HCT116 (cell line): ENCODE data around the gene NSD2. TPM values are rescaled to one million over a fixed set of nuclear protein-coding genes. Genes with fewer than 3 reads are reported as not detected.

Experiments used
- ATAC-seq: fragments of 200-7000 bp; cut with Tn5 transposase; 2 replicates; pipeline ENCODE4 v1.9.1; 2020; ENCODE audit warnings: mild to moderate bottlenecking, moderate library complexity
- BruUV-seq: library from RNA; stranded (reverse); fragments of 400-500 nt; replicated peaks from 2 replicates; lab custom pipeline; 2021; lab: Mats Ljungman, UMichigan
- CTCF ChIA-PET: fragments of 300-600 bp; sonication (Branson Sonifier 250); formaldehyde crosslinking; loops from one replicate; lab custom pipeline; 2021; ENCODE audit warnings: antibody characterized with exemption; lab: Charles Lee
- POLR2A ChIA-PET: fragments of 300-600, 350-600 bp; sonication (Branson Sonifier 250); formaldehyde crosslinking; loops from one replicate; lab custom pipeline; 2021; ENCODE audit warnings: antibody characterized with exemption; lab: Charles Lee
- RAD21 ChIA-PET, 2 experiments: fragments of 300-600 bp; sonication (Branson Sonifier 250); formaldehyde crosslinking; loops; one replicate each; lab custom pipeline; 2023; ENCODE audit warnings: low total read pairs in 2 of 2; ENCODE audit not compliant: uncharacterized antibody in 2 of 2, unreplicated experiment in 2 of 2, low non-redundant PET in 1 of 2; lab: Charles Lee
- DNase-seq: peaks from one replicate; pipeline ENCODE4 v3.0.0-alpha.2; 2010; ENCODE audit warnings: low read depth, low spot score
- H2AFZ ChIP-seq: fragments of 200-600 bp; shearing (Covaris generic), sonication (generic); 2 replicates; pipeline ENCODE4 v1.6.1; 2017; ENCODE audit warnings: low read depth, mixed run types, mixed read lengths, antibody characterized with exemption, low read length; ENCODE audit not compliant: poor library complexity, severe bottlenecking
- H3K27ac ChIP-seq: 2 replicates; pipeline ENCODE4 v1.5.1; 2012; ENCODE audit warnings: low read depth, low read length
- H3K27me3 ChIP-seq: fragments of 200-600 bp; sonication (generic); 2 replicates; pipeline ENCODE4 v1.6.1; 2016; ENCODE audit warnings: mixed run types, low read length, mixed read lengths; ENCODE audit not compliant: insufficient read depth
- H3K36me3 ChIP-seq, 2 experiments: fragments of 200-500 bp in 1 of 2; fragments of 200-600 bp in 1 of 2; sonication (Bioruptor generic) in 1 of 2; sonication (generic) in 1 of 2; 2 replicates each; pipeline versions ENCODE4 v1.5.1 to v1.6.1; 2014 to 2016; ENCODE audit warnings: low read length in 2 of 2, inconsistent platforms in 1 of 2, mixed read lengths in 1 of 2, mixed run types in 1 of 2; ENCODE audit not compliant: insufficient read depth in 2 of 2, control insufficient read depth in 1 of 2
- H3K4me1 ChIP-seq, 2 experiments: fragments of 200-600 bp in 1 of 2; sonication (generic) in 1 of 2; 2 replicates each; pipeline versions ENCODE4 v1.5.1 to v1.6.1; 2012 to 2017; ENCODE audit warnings: low read length in 2 of 2, inconsistent platforms in 1 of 2, mild to moderate bottlenecking in 1 of 2, mixed read lengths in 1 of 2, mixed run types in 1 of 2, moderate library complexity in 1 of 2; ENCODE audit not compliant: insufficient read depth in 2 of 2, control insufficient read depth in 1 of 2
- H3K4me2 ChIP-seq: fragments of 200-600 bp; sonication (generic); 2 replicates; pipeline ENCODE4 v1.6.1; 2017; ENCODE audit warnings: mixed run types, low read length, mixed read lengths
- H3K4me3 ChIP-seq, 2 experiments: fragments of 200-600 bp in 1 of 2; sonication (generic) in 1 of 2; replicated peaks in 1 of 2; 2 replicates each; pipeline ENCODE4 v1.5.1; 2011 to 2016; ENCODE audit warnings: low read length in 2 of 2, control low read depth in 1 of 2, low read depth in 1 of 2, mild to moderate bottlenecking in 1 of 2, mixed read lengths in 1 of 2, mixed run types in 1 of 2
- H3K79me2 ChIP-seq: fragments of 200-600 bp; sonication (generic); 2 replicates; pipeline ENCODE4 v1.6.1; 2017; ENCODE audit warnings: mild to moderate bottlenecking, mixed run types, low read length, moderate library complexity, mixed read lengths; ENCODE audit not compliant: insufficient read depth
- H3K9ac ChIP-seq: fragments of 200-600 bp; sonication (generic); 2 replicates; pipeline ENCODE4 v1.6.1; 2016; ENCODE audit warnings: low read length, mixed read lengths
- H3K9me2 ChIP-seq: fragments of 200-600 bp; sonication (generic), shearing (Covaris generic); 2 replicates; pipeline ENCODE4 v1.6.1; 2017; ENCODE audit warnings: mixed run types, mild to moderate bottlenecking, moderate library complexity; ENCODE audit not compliant: insufficient read depth
- H3K9me3 ChIP-seq, 2 experiments: fragments of 200-500 bp in 1 of 2; fragments of 200-600 bp in 1 of 2; sonication (Bioruptor generic) in 1 of 2; sonication (generic) in 1 of 2; 2 replicates each; pipeline ENCODE4 v1.6.1; 2014 to 2017; ENCODE audit warnings: low read length in 2 of 2, mixed read lengths in 2 of 2, inconsistent platforms in 1 of 2, low read depth in 1 of 2, mild to moderate bottlenecking in 1 of 2, mixed run types in 1 of 2, moderate library complexity in 1 of 2; ENCODE audit not compliant: control insufficient read depth in 1 of 2, insufficient read depth in 1 of 2
- H4K20me1 ChIP-seq: fragments of 200-600 bp; sonication (generic), shearing (Covaris generic); 2 replicates; pipeline ENCODE4 v1.6.1; 2017; ENCODE audit warnings: mixed run types, mild to moderate bottlenecking, moderate library complexity; ENCODE audit not compliant: insufficient read depth
- CEBPB ChIP-seq: IDR thresholded peaks from 2 replicates; pipeline ENCODE4 v1.6.1; 2012; ENCODE audit warnings: low read depth
- ELF1 ChIP-seq: IDR thresholded peaks from 2 replicates; pipeline ENCODE4 v1.6.1; 2012; ENCODE audit warnings: low read depth, borderline replicate concordance
- EZH2phosphoT487 ChIP-seq: fragments of 200-600 bp; IDR thresholded peaks from 2 replicates; pipeline ENCODE4 v1.6.1; 2018; ENCODE audit warnings: antibody characterized with exemption, borderline replicate concordance
- POLR2A ChIP-seq: IDR thresholded peaks from 2 replicates; pipeline ENCODE4 v1.7.0; 2011; ENCODE audit warnings: borderline replicate concordance; ENCODE audit not compliant: insufficient read depth, insufficient read length; ENCODE audit errors: extremely low read depth
- intact Hi-C: fragments of 100-400 bp; cut with micrococcal nuclease; formaldehyde crosslinking; loops from 2 replicates; pipeline ENCODE4 v1.10.0; 2022
- total RNA-seq: library from RNA; stranded (reverse); gene quantifications from one replicate; pipeline ENCODE4 v1.2.1, GENCODE V29; 2021; ENCODE audit not compliant: unreplicated experiment
- TF ChIP-seq, protein P1 (sequence below), 3 experiments: fragments of 200-600 bp in 1 of 3; sonication (generic) in 1 of 3; IDR thresholded peaks in 2 of 3; conservative IDR thresholded peaks in 1 of 3; 2 replicates each; pipeline ENCODE4 v1.5.1; 2012 to 2017; ENCODE audit warnings: low read depth in 2 of 3, low read length in 2 of 3, antibody characterized with exemption in 1 of 3, borderline replicate concordance in 1 of 3, control low read depth in 1 of 3, mild to moderate bottlenecking in 1 of 3, mixed read lengths in 1 of 3, mixed run types in 1 of 3, moderate library complexity in 1 of 3; ENCODE audit not compliant: insufficient read depth in 1 of 3

The NSD2 gene
- total RNA-seq, 1 experiment from 2014 or later = 145 TPM

DNA sequence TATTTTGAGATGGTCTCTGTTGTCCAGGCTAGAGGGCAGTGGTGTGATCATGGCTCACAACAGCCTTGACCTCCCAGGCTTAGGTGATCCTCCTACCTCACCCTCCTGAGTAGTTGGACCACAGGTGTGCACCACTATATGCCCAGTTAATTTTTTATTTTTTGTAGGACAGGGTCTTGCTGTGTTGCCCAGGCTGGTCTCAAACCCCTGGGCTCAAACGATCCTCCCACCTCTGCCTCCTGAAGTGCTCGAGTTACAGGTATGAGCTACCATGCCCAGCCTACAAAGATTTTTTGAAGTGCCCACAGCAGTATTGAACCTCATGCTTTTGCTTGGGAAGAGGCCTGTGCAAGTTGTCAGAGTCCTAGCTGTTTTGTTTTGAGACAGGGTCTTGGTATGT, 31.1 kb downstream of the NSD2 start:
- H2AFZ ChIP-seq = no peak overlapping the region
- CTCF ChIA-PET = no interaction called here
- H3K4me1 ChIP-seq = peaks cover 0 to 6% of the 10 kb centered on the region in 2 experiments; a peak in 2 of 4 replicates
- BruUV-seq = no TSS peak
- no peaks in the 10 kb centered on the region for H3K27me3 ChIP-seq
- H3K4me2 ChIP-seq = no peak overlapping the region
- intact Hi-C loops = no loop called here
- no peaks in the 10 kb centered on the region for H3K9me3 ChIP-seq
- peaks cover 11 to 54% of the 10 kb centered on the region in 2 experiments for H3K36me3 ChIP-seq
- H3K9ac ChIP-seq = no peak overlapping the region
- peaks cover 23% of the 10 kb centered on the region for H4K20me1 ChIP-seq
- DNase-seq (no peak), ATAC-seq (no peak)
- RAD21 ChIA-PET = no interaction called here
- peaks cover 98% of the 10 kb centered on the region for H3K79me2 ChIP-seq
- TF ChIP-seq EZH2phosphoT487 = no peak
- no peak overlapping the region for H3K27ac ChIP-seq
- H3K9me2 ChIP-seq = no peaks in the 10 kb centered on the region
- POLR2A ChIA-PET = no interaction called here
- no peak overlapping the region for H3K4me3 ChIP-seq

GRCh38 chr4:1903035-1903434, 31.8 kb downstream of the NSD2 start:
- BruUV-seq = no TSS peak
- H4K20me1 ChIP-seq = peaks cover 23% of the 10 kb centered on the region
- POLR2A ChIA-PET = no interaction called here
- DNase-seq = no peak
- no peaks in the 10 kb centered on the region for H3K27me3 ChIP-seq
- H3K27ac ChIP-seq = no peak overlapping the region
- RAD21 ChIA-PET = no interaction called here
- H3K36me3 ChIP-seq = peaks cover 14 to 54% of the 10 kb centered on the region in 2 experiments
- peaks cover 0 to 12% of the 10 kb centered on the region in 2 experiments; a peak in 2 of 4 replicates for H3K4me1 ChIP-seq
- intact Hi-C loops = no loop called here
- no peak overlapping the region for H3K9ac ChIP-seq
- no peak for TF ChIP-seq ELF1
- TF ChIP-seq POLR2A = no peak
- TF ChIP-seq, protein P1, sequence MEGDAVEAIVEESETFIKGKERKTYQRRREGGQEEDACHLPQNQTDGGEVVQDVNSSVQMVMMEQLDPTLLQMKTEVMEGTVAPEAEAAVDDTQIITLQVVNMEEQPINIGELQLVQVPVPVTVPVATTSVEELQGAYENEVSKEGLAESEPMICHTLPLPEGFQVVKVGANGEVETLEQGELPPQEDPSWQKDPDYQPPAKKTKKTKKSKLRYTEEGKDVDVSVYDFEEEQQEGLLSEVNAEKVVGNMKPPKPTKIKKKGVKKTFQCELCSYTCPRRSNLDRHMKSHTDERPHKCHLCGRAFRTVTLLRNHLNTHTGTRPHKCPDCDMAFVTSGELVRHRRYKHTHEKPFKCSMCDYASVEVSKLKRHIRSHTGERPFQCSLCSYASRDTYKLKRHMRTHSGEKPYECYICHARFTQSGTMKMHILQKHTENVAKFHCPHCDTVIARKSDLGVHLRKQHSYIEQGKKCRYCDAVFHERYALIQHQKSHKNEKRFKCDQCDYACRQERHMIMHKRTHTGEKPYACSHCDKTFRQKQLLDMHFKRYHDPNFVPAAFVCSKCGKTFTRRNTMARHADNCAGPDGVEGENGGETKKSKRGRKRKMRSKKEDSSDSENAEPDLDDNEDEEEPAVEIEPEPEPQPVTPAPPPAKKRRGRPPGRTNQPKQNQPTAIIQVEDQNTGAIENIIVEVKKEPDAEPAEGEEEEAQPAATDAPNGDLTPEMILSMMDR (IDR thresholded peaks at IDR 0.05 in 2 of 3, conservative IDR thresholded peaks at IDR 0.05 in 1 of 3; ENCODE audit: borderline replicate concordance in 1 of 3, insufficient read depth in 1 of 3, low read depth in 2 of 3, low read length in 2 of 3) = no peak
- no peak for TF ChIP-seq CEBPB
- no peak overlapping the region for H3K4me2 ChIP-seq
- H3K4me3 ChIP-seq = no peak overlapping the region
- ATAC-seq = no peak
- CTCF ChIA-PET = no interaction called here
- H3K79me2 ChIP-seq = peaks cover 97% of the 10 kb centered on the region
- H3K9me3 ChIP-seq = no peaks in the 10 kb centered on the region
- H2AFZ ChIP-seq = no peak overlapping the region
- H3K9me2 ChIP-seq = no peaks in the 10 kb centered on the region
